Cardiac muscle cell (in vitro differentiated cells and primary cell): ENCODE results near the gene SUV39H2. TPM values are rescaled to one million over a fixed set of nuclear protein-coding genes. Genes with fewer than 3 reads are reported as not detected.

Source experiments
- DNase-seq, 2 donors: peaks; one replicate each; pipeline versions ENCODE4 v3.0.0 to v3.0.0-alpha.2; 2010 to 2017; ENCODE audit warnings: low read depth in 1 of 2, low spot score in 1 of 2
- H3K27ac ChIP-seq: fragments of 200-600 bp; sonication (generic); 2 replicates; pipeline ENCODE4 v1.5.1; 2016
- H3K27me3 ChIP-seq: fragments of 200-600 bp; sonication (generic); 2 replicates; pipeline ENCODE4 v1.6.0; 2016; ENCODE audit warnings: control low read depth
- H3K36me3 ChIP-seq: fragments of 200-600 bp; sonication (generic); 2 replicates; pipeline ENCODE4 v1.5.1; 2016; ENCODE audit warnings: control low read depth
- H3K4me1 ChIP-seq: fragments of 200-600 bp; sonication (generic); 2 replicates; pipeline ENCODE4 v1.8.1; 2017; ENCODE audit warnings: low read depth, mild to moderate bottlenecking, mixed run types
- H3K4me3 ChIP-seq: fragments of 200-600 bp; sonication (generic); 2 replicates; pipeline ENCODE4 v1.5.1; 2016; ENCODE audit warnings: mild to moderate bottlenecking
- H3K9me3 ChIP-seq: fragments of 200-600 bp; sonication (generic); 2 replicates; pipeline ENCODE4 v1.5.1; 2017; ENCODE audit warnings: low read depth, mild to moderate bottlenecking, control low read depth
- polyA plus RNA-seq: library from polyadenylated mRNA; unstranded; fragments of >200 nt; fragmentation: Nextera tagmentation; extraction: Ambion mirVana; gene quantifications from 2 replicates; pipeline ENCODE4 v1.2.1, GENCODE V29; 2016
- total RNA-seq: library from RNA; depleted of rRNA; stranded (reverse); fragments of >200 nt; gene quantifications from 2 replicates; pipeline ENCODE4 v1.2.3, GENCODE V29; 2016
- TF ChIP-seq, protein P1 (sequence below): IDR thresholded peaks from 2 replicates; pipeline ENCODE4 v1.5.1; 2012; ENCODE audit warnings: low read depth, mild to moderate bottlenecking, low read length

SUV39H2 gene
- total and polyA plus RNA-seq, 2 experiments from 2014 or later, result 10.6 to 12.4 TPM

- Histone ChIP-seq H3K9me3 (no peaks in the 10 kb centered on the region), H3K27me3 (no peaks in the 10 kb centered on the region), H3K4me1 (no peaks in the 10 kb centered on the region), H3K36me3 (peaks cover 27% of the 10 kb centered on the region), H3K4me3 (no peak overlapping the region), H3K27ac (no peak overlapping the region)
- TF ChIP-seq, protein P1, sequence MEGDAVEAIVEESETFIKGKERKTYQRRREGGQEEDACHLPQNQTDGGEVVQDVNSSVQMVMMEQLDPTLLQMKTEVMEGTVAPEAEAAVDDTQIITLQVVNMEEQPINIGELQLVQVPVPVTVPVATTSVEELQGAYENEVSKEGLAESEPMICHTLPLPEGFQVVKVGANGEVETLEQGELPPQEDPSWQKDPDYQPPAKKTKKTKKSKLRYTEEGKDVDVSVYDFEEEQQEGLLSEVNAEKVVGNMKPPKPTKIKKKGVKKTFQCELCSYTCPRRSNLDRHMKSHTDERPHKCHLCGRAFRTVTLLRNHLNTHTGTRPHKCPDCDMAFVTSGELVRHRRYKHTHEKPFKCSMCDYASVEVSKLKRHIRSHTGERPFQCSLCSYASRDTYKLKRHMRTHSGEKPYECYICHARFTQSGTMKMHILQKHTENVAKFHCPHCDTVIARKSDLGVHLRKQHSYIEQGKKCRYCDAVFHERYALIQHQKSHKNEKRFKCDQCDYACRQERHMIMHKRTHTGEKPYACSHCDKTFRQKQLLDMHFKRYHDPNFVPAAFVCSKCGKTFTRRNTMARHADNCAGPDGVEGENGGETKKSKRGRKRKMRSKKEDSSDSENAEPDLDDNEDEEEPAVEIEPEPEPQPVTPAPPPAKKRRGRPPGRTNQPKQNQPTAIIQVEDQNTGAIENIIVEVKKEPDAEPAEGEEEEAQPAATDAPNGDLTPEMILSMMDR, result no peak
- DNase-seq, result no peak
Measured at GRCh38 chr10:14910953-14911352, 32.3 kb downstream of the SUV39H2 start.

GRCh38 chr10:14911801-14912200 lies 33.1 kb downstream of the SUV39H2 start:
- TF ChIP-seq, protein P1, result no peak
- Histone ChIP-seq H3K4me3 (no peak overlapping the region), H3K4me1 (no peaks in the 10 kb centered on the region), H3K9me3 (no peaks in the 10 kb centered on the region), H3K27ac (no peak overlapping the region), H3K36me3 (peaks cover 25% of the 10 kb centered on the region), H3K27me3 (no peaks in the 10 kb centered on the region)
- DNase-seq, result no peak

GRCh38 chr10:14916600-14916999 lies 37.9 kb downstream of the SUV39H2 start:
- TF ChIP-seq, protein P1, result no peak
- Histone ChIP-seq H3K9me3 (no peaks in the 10 kb centered on the region), H3K27me3 (no peaks in the 10 kb centered on the region), H3K36me3 (peaks cover 29% of the 10 kb centered on the region), H3K4me3 (no peak overlapping the region), H3K4me1 (no peaks in the 10 kb centered on the region), H3K27ac (no peak overlapping the region)
- DNase-seq, result no peak

DNA sequence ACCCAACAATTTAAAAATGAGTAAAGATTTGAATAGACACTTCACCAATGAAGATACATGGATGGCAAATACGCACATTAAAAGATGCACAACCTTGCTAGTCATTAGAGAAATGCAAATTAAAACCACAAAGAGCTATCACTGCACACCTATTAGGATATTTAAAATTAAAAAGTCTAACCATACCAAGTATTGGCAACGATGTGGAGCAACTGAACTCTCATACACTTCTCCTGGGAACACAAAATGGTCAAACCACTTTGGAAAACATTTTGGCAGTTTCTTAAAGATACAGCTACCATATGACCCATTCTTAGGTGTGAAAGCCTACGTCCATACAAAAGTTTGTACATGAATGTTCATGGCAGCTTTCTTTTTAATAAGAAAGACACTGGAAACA lies 39.2 kb downstream of the SUV39H2 start:
- TF ChIP-seq, protein P1, result no peak
- no peak for DNase-seq
- Histone ChIP-seq H3K9me3 (no peaks in the 10 kb centered on the region), H3K4me3 (no peak overlapping the region), H3K27me3 (no peaks in the 10 kb centered on the region), H3K36me3 (peaks cover 33% of the 10 kb centered on the region), H3K4me1 (no peaks in the 10 kb centered on the region), H3K27ac (no peak overlapping the region)

DNA sequence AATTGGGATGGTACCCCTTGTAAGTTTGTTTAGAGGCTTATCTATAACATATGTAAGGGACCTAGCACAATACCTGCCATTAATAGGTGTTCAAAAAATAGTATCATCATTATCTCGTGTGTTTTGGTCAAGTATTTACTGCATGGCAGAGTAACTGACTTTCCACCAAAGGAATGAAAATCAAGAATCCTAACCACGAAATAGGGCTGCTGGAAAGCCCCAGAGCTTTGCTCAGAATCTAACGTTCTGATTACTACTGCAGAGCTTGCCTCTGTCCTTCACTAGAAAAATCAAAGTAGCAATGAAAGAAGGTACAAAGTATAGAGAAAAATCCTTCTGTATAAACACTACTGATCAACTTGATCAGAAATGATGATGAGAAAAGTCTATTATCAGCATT lies 40.3 kb downstream of the SUV39H2 start:
- H3K9me3 ChIP-seq, result no peaks in the 10 kb centered on the region
- H3K27ac ChIP-seq, result no peak overlapping the region
- H3K36me3 ChIP-seq, result peaks cover 33% of the 10 kb centered on the region
- H3K27me3 ChIP-seq, result no peaks in the 10 kb centered on the region
- DNase-seq, result no peak
- no peaks in the 10 kb centered on the region for H3K4me1 ChIP-seq
- TF ChIP-seq, protein P1, result no peak
- no peak overlapping the region for H3K4me3 ChIP-seq

DNA sequence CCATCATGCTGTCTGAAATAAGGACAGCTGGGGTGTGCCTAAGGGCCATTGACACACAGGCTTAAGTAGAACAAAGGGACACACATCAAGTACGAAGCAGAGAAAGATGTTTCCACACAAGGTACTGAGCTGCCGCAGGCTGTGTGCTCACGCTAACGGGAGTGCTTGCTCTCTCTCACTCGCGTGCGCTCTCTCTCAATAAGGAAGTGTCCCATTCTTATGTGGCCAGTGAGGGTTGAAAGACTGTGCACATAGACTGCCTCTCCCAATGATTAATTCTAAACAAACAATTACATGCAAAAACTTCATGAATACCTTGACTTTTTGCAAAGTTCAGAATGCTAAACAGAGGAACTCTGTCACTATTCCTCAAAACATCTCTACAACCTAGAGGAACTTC lies 45.3 kb downstream of the SUV39H2 start:
- TF ChIP-seq, protein P1, result no peak
- no peaks in the 10 kb centered on the region for H3K4me1 ChIP-seq
- DNase-seq, result no peak
- no peak overlapping the region for H3K4me3 ChIP-seq
- H3K27ac ChIP-seq, result no peak overlapping the region
- H3K9me3 ChIP-seq, result no peaks in the 10 kb centered on the region
- peaks cover 14% of the 10 kb centered on the region for H3K36me3 ChIP-seq
- no peaks in the 10 kb centered on the region for H3K27me3 ChIP-seq
